ENCODE data around the gene ZNF516.

The ZNF516 gene

GRCh38 chr18:76354348-76354747 lies 140.7 kb downstream of the ZNF516 start:
- H3K4me3 ChIP-seq (ENCODE audit: insufficient read depth in 1 of 2, low read depth in 1 of 2, low read length in 2 of 2): no peak overlapping the region
- no peak overlapping the region for H2BK5ac ChIP-seq (ENCODE audit: low read depth, low read length, poor library complexity, severe bottlenecking)
- no peak overlapping the region for H3K18ac ChIP-seq (ENCODE audit: low read depth in 1 of 2, low read length in 2 of 2)
- H3K4me2 ChIP-seq (ENCODE audit: low read length, poor library complexity, severe bottlenecking): no peak overlapping the region
- H3K23ac ChIP-seq (ENCODE audit: low read length in 2 of 2): no peak overlapping the region
- peak; percentile 33 for DNase-seq
- H3K79me1 ChIP-seq (replicated peaks; ENCODE audit: low read length, poor library complexity, severe bottlenecking): peaks cover 5% of the 10 kb centered on the region
- H3K36me3 ChIP-seq (ENCODE audit: control insufficient read depth in 1 of 2, insufficient read depth in 2 of 2, low read depth in 1 of 2, low read length in 2 of 2): peaks cover 28 to 32% of the 10 kb centered on the region in 2 experiments
- H3K9ac ChIP-seq (ENCODE audit: low read length): no peak overlapping the region
- H2BK120ac ChIP-seq (ENCODE audit: low read depth, low read length): no peak overlapping the region
- no peak overlapping the region for H2AK5ac ChIP-seq (ENCODE audit: low read length, severe bottlenecking)
- H4K8ac ChIP-seq (ENCODE audit: low read length): no peak overlapping the region
- H2BK12ac ChIP-seq (ENCODE audit: low read length in 2 of 2): no peak overlapping the region
- H3K4me1 ChIP-seq (ENCODE audit: control insufficient read depth, insufficient read depth, low read depth, low read length): peaks cover 6% of the 10 kb centered on the region
- no peak overlapping the region for H3K4ac ChIP-seq (ENCODE audit: low read depth in 1 of 2, low read length in 2 of 2)
- H3K27me3 ChIP-seq (ENCODE audit: control insufficient read depth in 1 of 2, insufficient read depth in 1 of 2, low read length in 2 of 2): no peaks in the 10 kb centered on the region
- no peak overlapping the region for H3K27ac ChIP-seq (ENCODE audit: low read length, poor library complexity, severe bottlenecking)
- no peak overlapping the region for H2AFZ ChIP-seq (ENCODE audit: low read depth, low read length)
- 14% methylated on average over 1 of the region's 1 CpG for WGBS
- H3K9me3 ChIP-seq (ENCODE audit: control insufficient read depth, low read length): peaks cover 5% of the 10 kb centered on the region
- no peak overlapping the region for H3K14ac ChIP-seq (ENCODE audit: low read length in 2 of 2)
- H2BK15ac ChIP-seq (ENCODE audit: low read depth, poor library complexity, severe bottlenecking): no peak overlapping the region
- no peak overlapping the region for H4K91ac ChIP-seq (ENCODE audit: low read length)

GRCh38 chr18:76353500-76353899 lies 141.5 kb downstream of the ZNF516 start:
- no peak for DNase-seq
- Histone ChIP-seq H3K4me1 (ENCODE audit: control insufficient read depth, insufficient read depth, low read depth, low read length) (peaks cover 13% of the 10 kb centered on the region), H4K8ac (ENCODE audit: low read length) (no peak overlapping the region), H3K27me3 (ENCODE audit: control insufficient read depth in 1 of 2, insufficient read depth in 1 of 2, low read length in 2 of 2) (no peaks in the 10 kb centered on the region), H4K91ac (ENCODE audit: low read length) (no peak overlapping the region), H2AK5ac (ENCODE audit: low read length, severe bottlenecking) (no peak overlapping the region), H3K9me3 (ENCODE audit: control insufficient read depth, low read length) (peaks cover 5% of the 10 kb centered on the region), H3K4me2 (ENCODE audit: low read length, poor library complexity, severe bottlenecking) (no peak overlapping the region), H3K4ac (ENCODE audit: low read depth in 1 of 2, low read length in 2 of 2) (no peak overlapping the region), H2BK5ac (ENCODE audit: low read depth, low read length, poor library complexity, severe bottlenecking) (no peak overlapping the region), H3K27ac (ENCODE audit: low read length, poor library complexity, severe bottlenecking) (no peak overlapping the region), H3K18ac (ENCODE audit: low read depth in 1 of 2, low read length in 2 of 2) (no peak overlapping the region), H3K23ac (ENCODE audit: low read length in 2 of 2) (no peak overlapping the region), H3K9ac (ENCODE audit: low read length) (no peak overlapping the region), H3K36me3 (ENCODE audit: control insufficient read depth in 1 of 2, insufficient read depth in 2 of 2, low read depth in 1 of 2, low read length in 2 of 2) (peaks cover 24 to 26% of the 10 kb centered on the region in 2 experiments), H2AFZ (ENCODE audit: low read depth, low read length) (no peak overlapping the region), H2BK15ac (ENCODE audit: low read depth, poor library complexity, severe bottlenecking) (no peak overlapping the region), H3K79me1 (replicated peaks; ENCODE audit: low read length, poor library complexity, severe bottlenecking) (peaks cover under 1% of the 10 kb centered on the region), H2BK12ac (ENCODE audit: low read length in 2 of 2) (no peak overlapping the region), H3K14ac (ENCODE audit: low read length in 2 of 2) (no peak overlapping the region), H3K4me3 (ENCODE audit: insufficient read depth in 1 of 2, low read depth in 1 of 2, low read length in 2 of 2) (no peak overlapping the region), H2BK120ac (ENCODE audit: low read depth, low read length) (no peak overlapping the region)
- WGBS: 91% methylated on average over 3 of the region's 3 CpGs

GRCh38 chr18:76353046-76353445 lies 142.0 kb downstream of the ZNF516 start:
- H3K27ac ChIP-seq (ENCODE audit: low read length, poor library complexity, severe bottlenecking): no peak overlapping the region
- H3K27me3 ChIP-seq (ENCODE audit: control insufficient read depth in 1 of 2, insufficient read depth in 1 of 2, low read length in 2 of 2): no peaks in the 10 kb centered on the region
- H3K18ac ChIP-seq (ENCODE audit: low read depth in 1 of 2, low read length in 2 of 2): no peak overlapping the region
- no peak overlapping the region for H4K91ac ChIP-seq (ENCODE audit: low read length)
- no peak overlapping the region for H2AK5ac ChIP-seq (ENCODE audit: low read length, severe bottlenecking)
- H4K8ac ChIP-seq (ENCODE audit: low read length): no peak overlapping the region
- H3K4me1 ChIP-seq (ENCODE audit: control insufficient read depth, insufficient read depth, low read depth, low read length): peaks cover 13% of the 10 kb centered on the region
- no peaks in the 10 kb centered on the region for H3K79me1 ChIP-seq (replicated peaks; ENCODE audit: low read length, poor library complexity, severe bottlenecking)
- H3K4me3 ChIP-seq (ENCODE audit: insufficient read depth in 1 of 2, low read depth in 1 of 2, low read length in 2 of 2): no peak overlapping the region
- H3K36me3 ChIP-seq (ENCODE audit: control insufficient read depth in 1 of 2, insufficient read depth in 2 of 2, low read depth in 1 of 2, low read length in 2 of 2): peaks cover 23 to 24% of the 10 kb centered on the region in 2 experiments
- no peak overlapping the region for H2BK12ac ChIP-seq (ENCODE audit: low read length in 2 of 2)
- H2BK120ac ChIP-seq (ENCODE audit: low read depth, low read length): no peak overlapping the region
- no peak overlapping the region for H3K4me2 ChIP-seq (ENCODE audit: low read length, poor library complexity, severe bottlenecking)
- 97% methylated on average over 7 of the region's 7 CpGs for WGBS
- no peak overlapping the region for H3K14ac ChIP-seq (ENCODE audit: low read length in 2 of 2)
- H2BK15ac ChIP-seq (ENCODE audit: low read depth, poor library complexity, severe bottlenecking): no peak overlapping the region
- H3K9ac ChIP-seq (ENCODE audit: low read length): no peak overlapping the region
- no peak overlapping the region for H3K23ac ChIP-seq (ENCODE audit: low read length in 2 of 2)
- no peak overlapping the region for H2AFZ ChIP-seq (ENCODE audit: low read depth, low read length)
- no peak overlapping the region for H3K4ac ChIP-seq (ENCODE audit: low read depth in 1 of 2, low read length in 2 of 2)
- no peak for DNase-seq
- peaks cover 5% of the 10 kb centered on the region for H3K9me3 ChIP-seq (ENCODE audit: control insufficient read depth, low read length)
- no peak overlapping the region for H2BK5ac ChIP-seq (ENCODE audit: low read depth, low read length, poor library complexity, severe bottlenecking)

- no peak overlapping the region for H3K14ac ChIP-seq (ENCODE audit: low read length in 2 of 2)
- WGBS: 60% methylated on average over 24 of the region's 24 CpGs
Observed at GRCh38 chr18:76351961-76352581, 143.0 kb downstream of the ZNF516 start.

More at GRCh38 chr18:76351961-76352581, 143.0 kb downstream of the ZNF516 start:
- H3K79me1 ChIP-seq (replicated peaks; ENCODE audit: low read length, poor library complexity, severe bottlenecking): no peaks in the 10 kb centered on the region
- DNase-seq: peak; percentile 89
- no peak overlapping the region for H4K8ac ChIP-seq (ENCODE audit: low read length)
- no peaks in the 10 kb centered on the region for H3K27me3 ChIP-seq (ENCODE audit: control insufficient read depth in 1 of 2, insufficient read depth in 1 of 2, low read length in 2 of 2)
- H3K4me2 ChIP-seq (ENCODE audit: low read length, poor library complexity, severe bottlenecking): no peak overlapping the region
- peaks cover 11% of the 10 kb centered on the region for H3K4me1 ChIP-seq (ENCODE audit: control insufficient read depth, insufficient read depth, low read depth, low read length)
- H2BK120ac ChIP-seq (ENCODE audit: low read depth, low read length): no peak overlapping the region
- no peak overlapping the region for H3K23ac ChIP-seq (ENCODE audit: low read length in 2 of 2)
- no peak overlapping the region for H3K27ac ChIP-seq (ENCODE audit: low read length, poor library complexity, severe bottlenecking)
- no peak overlapping the region for H2AFZ ChIP-seq (ENCODE audit: low read depth, low read length)
- peak overlapping the region in 1 of 2 experiments; percentile 67 for H3K4me3 ChIP-seq (ENCODE audit: insufficient read depth in 1 of 2, low read depth in 1 of 2, low read length in 2 of 2)
- H3K9me3 ChIP-seq (ENCODE audit: control insufficient read depth, low read length): peaks cover 5% of the 10 kb centered on the region
- H2BK5ac ChIP-seq (ENCODE audit: low read depth, low read length, poor library complexity, severe bottlenecking): no peak overlapping the region
- H2BK15ac ChIP-seq (ENCODE audit: low read depth, poor library complexity, severe bottlenecking): no peak overlapping the region
- no peak overlapping the region for H3K18ac ChIP-seq (ENCODE audit: low read depth in 1 of 2, low read length in 2 of 2)
- H3K4ac ChIP-seq (ENCODE audit: low read depth in 1 of 2, low read length in 2 of 2): no peak overlapping the region
- H2BK12ac ChIP-seq (ENCODE audit: low read length in 2 of 2): no peak overlapping the region
- peaks cover 15 to 21% of the 10 kb centered on the region in 2 experiments for H3K36me3 ChIP-seq (ENCODE audit: control insufficient read depth in 1 of 2, insufficient read depth in 2 of 2, low read depth in 1 of 2, low read length in 2 of 2)
- H3K9ac ChIP-seq (ENCODE audit: low read length): peak overlapping the region; percentile 57
- H4K91ac ChIP-seq (ENCODE audit: low read length): no peak overlapping the region
- H2AK5ac ChIP-seq (ENCODE audit: low read length, severe bottlenecking): no peak overlapping the region
